AG09309 (cell line): ENCODE results near the gene S100A10.
A peak's percentile ranks its signal among the peaks of the same experiment; 100 is the strongest.

Source experiments
- DNase-seq: peaks from one replicate; pipeline ENCODE4 v3.0.0-alpha.2; 2010; ENCODE audit warnings: low read depth
- H3K4me3 ChIP-seq: 2 replicates; pipeline ENCODE4 v1.5.1; 2011; ENCODE audit warnings: mild to moderate bottlenecking, low read depth, low read length, moderate library complexity; ENCODE audit not compliant: control insufficient read depth
- TF ChIP-seq, protein P1 (sequence below): IDR thresholded peaks from 2 replicates; pipeline ENCODE4 v1.5.1; 2011; ENCODE audit warnings: mild to moderate bottlenecking, low read depth, low read length, inconsistent platforms; ENCODE audit not compliant: insufficient read depth, control insufficient read depth; ENCODE audit errors: missing control alignments

S100A10 gene

GRCh38 chr1:152014943-152015342 is 21.3 kb upstream of the S100A10 start:
- H3K4me3 ChIP-seq, result no peak overlapping the region
- DNase-seq, result no peak
- TF ChIP-seq, protein P1, sequence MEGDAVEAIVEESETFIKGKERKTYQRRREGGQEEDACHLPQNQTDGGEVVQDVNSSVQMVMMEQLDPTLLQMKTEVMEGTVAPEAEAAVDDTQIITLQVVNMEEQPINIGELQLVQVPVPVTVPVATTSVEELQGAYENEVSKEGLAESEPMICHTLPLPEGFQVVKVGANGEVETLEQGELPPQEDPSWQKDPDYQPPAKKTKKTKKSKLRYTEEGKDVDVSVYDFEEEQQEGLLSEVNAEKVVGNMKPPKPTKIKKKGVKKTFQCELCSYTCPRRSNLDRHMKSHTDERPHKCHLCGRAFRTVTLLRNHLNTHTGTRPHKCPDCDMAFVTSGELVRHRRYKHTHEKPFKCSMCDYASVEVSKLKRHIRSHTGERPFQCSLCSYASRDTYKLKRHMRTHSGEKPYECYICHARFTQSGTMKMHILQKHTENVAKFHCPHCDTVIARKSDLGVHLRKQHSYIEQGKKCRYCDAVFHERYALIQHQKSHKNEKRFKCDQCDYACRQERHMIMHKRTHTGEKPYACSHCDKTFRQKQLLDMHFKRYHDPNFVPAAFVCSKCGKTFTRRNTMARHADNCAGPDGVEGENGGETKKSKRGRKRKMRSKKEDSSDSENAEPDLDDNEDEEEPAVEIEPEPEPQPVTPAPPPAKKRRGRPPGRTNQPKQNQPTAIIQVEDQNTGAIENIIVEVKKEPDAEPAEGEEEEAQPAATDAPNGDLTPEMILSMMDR, result no peak

DNA sequence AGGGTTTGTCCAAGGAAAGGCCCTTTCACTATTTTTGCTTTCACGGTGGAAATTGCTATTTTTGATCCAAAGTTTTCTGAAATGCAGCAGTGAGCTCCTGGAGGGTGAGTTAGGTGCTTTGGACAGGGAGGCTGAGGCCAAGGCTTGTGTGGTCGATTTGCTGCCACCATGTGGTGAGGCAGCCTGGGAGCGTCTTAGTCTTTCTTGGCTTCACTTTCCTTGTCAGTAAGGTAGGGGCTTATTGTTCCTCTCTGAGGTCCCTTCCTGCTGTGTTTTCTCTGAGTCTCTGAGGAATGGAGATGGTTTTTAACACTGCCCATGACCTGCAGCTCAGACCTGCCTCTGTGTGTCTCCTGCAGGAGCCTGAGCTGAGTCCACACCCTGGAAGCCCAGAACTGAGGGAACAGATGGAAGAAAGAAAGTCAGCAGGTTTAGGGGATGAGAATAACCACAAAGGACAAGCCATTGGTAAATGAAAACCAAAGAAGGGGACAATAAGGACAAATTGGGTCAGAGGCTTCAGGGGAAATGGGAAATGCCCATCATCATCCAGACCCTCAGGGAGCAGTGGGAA is 20.1 kb upstream of the S100A10 start:
- TF ChIP-seq, protein P1, result peak; percentile 71
- no peak for DNase-seq
- no peak overlapping the region for H3K4me3 ChIP-seq

- TF ChIP-seq, protein P1, result no peak
- no peak for DNase-seq
Measured at GRCh38 chr1:152009691-152010090, 16.0 kb upstream of the S100A10 start.

GRCh38 chr1:152007047-152007446 is 13.4 kb upstream of the S100A10 start:
- no peak for DNase-seq
- TF ChIP-seq, protein P1, result no peak
- H3K4me3 ChIP-seq, result no peak overlapping the region

More at GRCh38 chr1:152009691-152010090, 16.0 kb upstream of the S100A10 start:
- no peak overlapping the region for H3K4me3 ChIP-seq

DNA sequence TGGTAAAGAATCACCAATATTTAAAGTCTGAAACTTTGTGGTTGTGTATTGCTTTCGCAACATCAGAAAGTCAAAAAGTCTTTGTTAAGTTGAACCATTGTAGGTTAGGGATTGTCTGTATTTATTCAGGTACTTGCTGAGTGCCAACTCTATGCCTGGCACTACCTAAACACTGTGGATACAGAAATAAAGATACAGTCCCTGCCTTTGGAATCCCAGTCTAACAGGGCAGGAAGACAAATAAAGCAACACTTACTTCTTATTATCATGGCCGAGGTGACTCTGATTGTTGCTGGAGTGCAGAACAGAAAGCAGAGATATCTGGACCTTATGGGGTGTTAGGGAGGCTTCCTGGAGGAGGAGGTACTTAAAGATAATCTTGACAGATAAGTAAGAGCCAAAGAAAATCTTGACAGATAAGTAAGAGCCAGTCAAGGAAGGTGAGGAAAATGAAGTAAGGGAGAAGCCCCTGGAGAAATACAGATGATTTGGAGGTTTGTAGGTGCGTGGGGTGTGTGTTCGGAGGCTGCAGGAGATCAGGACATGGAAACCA is 11.8 kb upstream of the S100A10 start:
- TF ChIP-seq, protein P1, result no peak
- no peak overlapping the region for H3K4me3 ChIP-seq
- no peak for DNase-seq

DNA sequence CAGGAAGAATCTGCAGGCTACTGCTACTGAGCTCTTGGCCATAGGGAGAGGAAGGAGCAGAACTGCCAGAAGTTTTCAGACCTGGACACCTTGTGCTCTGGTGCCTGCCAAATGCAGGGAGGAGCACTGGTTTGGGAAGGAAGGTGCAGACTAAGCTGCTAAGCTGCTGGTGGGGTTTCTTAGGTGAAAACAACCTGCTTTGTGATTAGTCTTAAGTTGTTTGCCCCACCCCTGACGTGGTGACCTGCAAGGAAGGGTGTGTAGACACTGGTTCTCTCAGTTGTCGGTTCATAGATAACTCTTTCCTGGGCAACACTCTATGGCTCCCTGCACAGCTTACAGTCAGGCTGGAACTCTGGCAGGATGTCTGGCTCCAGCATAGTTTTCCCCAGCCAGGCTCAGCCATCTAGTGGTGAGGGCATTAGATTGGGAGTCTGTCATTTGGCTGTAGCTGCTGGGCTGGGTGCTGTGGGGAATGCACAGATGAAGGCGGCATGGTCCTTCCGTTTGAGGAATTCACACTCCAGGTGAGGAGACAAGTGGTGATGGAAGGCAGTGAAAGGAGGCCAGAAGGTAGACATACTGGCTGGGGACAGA is 10.3 kb upstream of the S100A10 start:
- H3K4me3 ChIP-seq, result no peak overlapping the region
- no peak for DNase-seq
- TF ChIP-seq, protein P1, result peak; percentile 24
